Measurements from ENCODE around the gene GFRA1. TPM values are rescaled to one million over a fixed set of nuclear protein-coding genes. Genes with fewer than 3 reads are reported as not detected.

Gene GFRA1
- total and polyA plus RNA-seq, 2 of the 4 experiments (the other 2 are of a cell fraction) = 9.1 to 9.3 TPM

- CTCF ChIA-PET = interaction anchor here (0.7 to 1.8 kb wide), 2 partner anchors 477 to 570 kb away, joined by 3 to 5 read pairs; no protein-coding TSS in a partner anchor
These were observed 4.0 kb upstream of the GFRA1 start for GRCh38 chr10:116276981-116277380.

More at GRCh38 chr10:116276981-116277380, 4.0 kb upstream of the GFRA1 start:
- POLR2A ChIA-PET (ENCODE audit: unreplicated experiment) = no interaction called here
- H4K5ac ChIP-seq (ENCODE audit: low read depth, low read length) = no peak overlapping the region
- no peak overlapping the region for H2BK5ac ChIP-seq (ENCODE audit: low read depth, low read length, poor library complexity, severe bottlenecking)
- no peak overlapping the region for H2BK120ac ChIP-seq (ENCODE audit: low read depth, low read length)
- no peak overlapping the region for H3K4ac ChIP-seq (ENCODE audit: low read depth, low read length)
- TF ChIP-seq FOS (IDR thresholded peaks at IDR 0.05; ENCODE audit: low read depth, low read length) (no peak), MAZ (IDR thresholded peaks at IDR 0.05; ENCODE audit: borderline replicate concordance, low read depth, low read length) (no peak), ELK1 (IDR thresholded peaks at IDR 0.05; ENCODE audit: borderline replicate concordance, low read depth, low read length) (no peak), CHD1 (IDR thresholded peaks at IDR 0.05; ENCODE audit: low read depth, low read length) (no peak), BHLHE40 (IDR thresholded peaks at IDR 0.05; ENCODE audit: low read depth, low read length) (no peak), MXI1 (IDR thresholded peaks at IDR 0.05; ENCODE audit: borderline replicate concordance, low read depth, low read length) (no peak), RAD21 (IDR thresholded peaks at IDR 0.05; ENCODE audit: low read length) (no peak), CEBPB (IDR thresholded peaks at IDR 0.05; ENCODE audit: low read depth, low read length) (no peak), MAFK (IDR thresholded peaks at IDR 0.05; ENCODE audit: low read depth, low read length) (no peak), USF2 (IDR thresholded peaks at IDR 0.05; ENCODE audit: low read depth, low read length) (no peak), CTCF (conservative IDR thresholded peaks at IDR 0.05; ENCODE audit: low read depth, low read length) (no peak)
- H3K14ac ChIP-seq (replicated peaks; ENCODE audit: low read depth, low read length) = no peak overlapping the region
- dilution Hi-C loops (cut with HindIII; ENCODE audit: low sequenced_read_pairs, unreplicated experiment) (no loop called here), in situ Hi-C loops (cut with MboI; ENCODE audit: low sequenced_read_pairs) (no loop called here), intact Hi-C loops (cut with micrococcal nuclease) (loop anchor here (10.0 kb wide), 2 partner anchors 92 to 182 kb away; no protein-coding TSS in a partner anchor)
- DNase-seq (no peak), ATAC-seq (ENCODE audit: low read depth) (no peak)
- H3K36me3 ChIP-seq (ENCODE audit: control insufficient read depth, insufficient read depth, low read length) = no peaks in the 10 kb centered on the region
- no peaks in the 10 kb centered on the region; the same call in 1 of the 2 replicates for H3K4me1 ChIP-seq (ENCODE audit: control insufficient read depth, insufficient read depth, low read length)
- no peak overlapping the region for H3K4me3 ChIP-seq (ENCODE audit: insufficient read depth, low read depth, low read length)
- H3K9me3 ChIP-seq (ENCODE audit: control insufficient read depth, insufficient read depth, low read length) = no peaks in the 10 kb centered on the region
- no peak overlapping the region for H3K4me2 ChIP-seq (ENCODE audit: low read depth, low read length)
- no peaks in the 10 kb centered on the region for H4K20me1 ChIP-seq (ENCODE audit: insufficient read depth, low read length)
- H3K79me1 ChIP-seq (ENCODE audit: low read depth in 1 of 2, low read length in 2 of 2) = no peaks in the 10 kb centered on the region
- no peak overlapping the region for H2AK9ac ChIP-seq (replicated peaks; ENCODE audit: low read depth, low read length, poor library complexity)
- H3K9me1 ChIP-seq (ENCODE audit: insufficient read depth, low read length) = no peaks in the 10 kb centered on the region
- no peak overlapping the region for H3K27ac ChIP-seq (ENCODE audit: insufficient read depth, low read length)
- no peak overlapping the region for H3K56ac ChIP-seq (ENCODE audit: extremely low read depth, insufficient read depth, low read length)
- H3K23ac ChIP-seq (ENCODE audit: low read depth, low read length) = no peak overlapping the region
- no peak overlapping the region for H2BK15ac ChIP-seq (ENCODE audit: low read depth, low read length)
- no TSS peak for BruUV-seq (replicated peaks)
- no peak overlapping the region for H4K91ac ChIP-seq (ENCODE audit: insufficient read depth, low read depth, low read length)
- H3K18ac ChIP-seq (ENCODE audit: low read depth, low read length) = no peak overlapping the region
- no CpG with 5 or more reads among the region's 3 CpGs for WGBS, 2 experiments (ENCODE audit: extremely low coverage in 2 of 2, insufficient read length in 1 of 2)
- no peak overlapping the region for H2BK20ac ChIP-seq (ENCODE audit: low read depth, low read length)
- no peak overlapping the region for H3K9ac ChIP-seq (ENCODE audit: low read depth, low read length)
- H2AFZ ChIP-seq (replicated peaks; ENCODE audit: low read length, poor library complexity) = no peak overlapping the region
- no peak overlapping the region for H4K8ac ChIP-seq (ENCODE audit: low read depth in 2 of 2, low read length in 2 of 2)
- H2AK5ac ChIP-seq (ENCODE audit: low read depth, low read length) = no peak overlapping the region
- H3K27me3 ChIP-seq (ENCODE audit: control insufficient read depth, insufficient read depth, low read length) = peaks cover 25% of the 10 kb centered on the region
